ENCODE data around the gene ANKRD26. TPM values are rescaled to one million over a fixed set of nuclear protein-coding genes. Genes with fewer than 3 reads are reported as not detected.

ANKRD26 gene
- total and polyA plus RNA-seq, 2 experiments from 2014 or later = 7.9 to 23.1 TPM

GRCh38 chr10:27072436-27073114 lies 27.7 kb downstream of the ANKRD26 start:
- Histone ChIP-seq H3K79me2 (replicated peaks; ENCODE audit: insufficient read depth) (peaks cover 4% of the 10 kb centered on the region; the same call in 1 of the 2 replicates), H3K27ac (ENCODE audit: low read depth) (no peak overlapping the region; the same call in 1 of the 2 replicates), H4K20me1 (replicated peaks; ENCODE audit: insufficient read depth) (no peaks in the 10 kb centered on the region), H3K4me2 (no peak overlapping the region), H3K4me3 (no peak overlapping the region), H3K9me2 (ENCODE audit: insufficient read depth) (no peaks in the 10 kb centered on the region), H3F3A (replicated peaks; ENCODE audit: low read depth) (no peaks in the 10 kb centered on the region), H3K36me3 (ENCODE audit: insufficient read depth) (no peaks in the 10 kb centered on the region; the same call in 1 of the 2 replicates), H3K4me1 (ENCODE audit: insufficient read depth) (no peaks in the 10 kb centered on the region), H3K27me3 (ENCODE audit: insufficient read depth) (no peaks in the 10 kb centered on the region), H2AFZ (no peak overlapping the region)
- H3K36me3 Mint-ChIP-seq (ENCODE audit: low read depth) = peaks cover 41% of the 10 kb centered on the region
- no peaks in the 10 kb centered on the region for H3K27me3 Mint-ChIP-seq (ENCODE audit: insufficient read depth, low read depth, poor library complexity)
- peak overlapping the region; percentile 97; the same call in 1 of the 2 replicates for H3K27ac Mint-ChIP-seq
- peak; percentile 98 for ATAC-seq
- H3K9me3 Mint-ChIP-seq = no peaks in the 10 kb centered on the region
- H3K4me1 Mint-ChIP-seq = 0 out of 3 replicates have a peak, but pooled peaks cover 6% of the 10 kb centered on the region
- peak; percentile 79 for DNase-seq (ENCODE audit: low spot score)
- H3K4me3 Mint-ChIP-seq = no peak overlapping the region
- TF ChIP-seq REST (IDR thresholded peaks at IDR 0.05; ENCODE audit: unreplicated experiment) (no peak), CTCF (conservative IDR thresholded peaks at IDR 0.05; ENCODE audit: low read depth in 2 of 2) (peak; percentile 77 to 91)

- H3K4me1 ChIP-seq (ENCODE audit: insufficient read depth) = no peaks in the 10 kb centered on the region
- H3K27ac ChIP-seq (ENCODE audit: low read depth) = no peak overlapping the region
- no peaks in the 10 kb centered on the region for H3K9me2 ChIP-seq (ENCODE audit: insufficient read depth)
- H4K20me1 ChIP-seq (replicated peaks; ENCODE audit: insufficient read depth) = no peaks in the 10 kb centered on the region
- Mint-ChIP-seq H3K4me1 (0 out of 3 replicates have a peak, but pooled peaks cover 4% of the 10 kb centered on the region), H3K4me3 (no peak overlapping the region), H3K27ac (no peak overlapping the region; the same call in 1 of the 2 replicates), H3K9me3 (no peaks in the 10 kb centered on the region), H3K36me3 (ENCODE audit: low read depth) (peaks cover 38% of the 10 kb centered on the region), H3K27me3 (ENCODE audit: insufficient read depth, low read depth, poor library complexity) (no peaks in the 10 kb centered on the region)
- ATAC-seq (no peak), DNase-seq (ENCODE audit: low spot score) (no peak)
- H3K79me2 ChIP-seq (replicated peaks; ENCODE audit: insufficient read depth) = no peaks in the 10 kb centered on the region; the same call in 1 of the 2 replicates
- no peak overlapping the region for H3K4me3 ChIP-seq
- no peak overlapping the region for H3K4me2 ChIP-seq
- no peaks in the 10 kb centered on the region for H3K27me3 ChIP-seq (ENCODE audit: insufficient read depth)
- no peaks in the 10 kb centered on the region for H3F3A ChIP-seq (replicated peaks; ENCODE audit: low read depth)
- no peak overlapping the region for H2AFZ ChIP-seq
- H3K36me3 ChIP-seq (ENCODE audit: insufficient read depth) = no peaks in the 10 kb centered on the region; the same call in 1 of the 2 replicates
- no peak for TF ChIP-seq CREB1 (CRISPR knock-in tag; IDR thresholded peaks at IDR 0.05; ENCODE audit: low read depth)
- no peak for TF ChIP-seq ZNF114 (CRISPR knock-in tag; IDR thresholded peaks at IDR 0.05)
- no peak for TF ChIP-seq ZNF331 (CRISPR knock-in tag; IDR thresholded peaks at IDR 0.05; ENCODE audit: low read depth)
- TF ChIP-seq ZNF462 (CRISPR knock-in tag; IDR thresholded peaks at IDR 0.05) = no peak
Observed at GRCh38 chr10:27068217-27068891, 31.9 kb downstream of the ANKRD26 start.

Measured in GM23338 (cell line).